ENCODE measurements around the gene TNFRSF8.
"Not testable (repeated sequence)": the region's sequence is repeated elsewhere in the genome, so short reads cannot be mapped to it uniquely, and the experiment has no call there.

Gene TNFRSF8

GRCh38 chr1:12087797-12088314, 24.8 kb downstream of the TNFRSF8 start:
- no peak for DNase-seq (ENCODE audit: low read depth in 2 of 2)

- no peak for DNase-seq (ENCODE audit: low read depth in 2 of 2)
These were observed 25.5 kb downstream of the TNFRSF8 start for GRCh38 chr1:12088607-12089006.

GRCh38 chr1:12090326-12090725, 27.2 kb downstream of the TNFRSF8 start:
- no peak for DNase-seq (ENCODE audit: low read depth in 2 of 2)

GRCh38 chr1:12091191-12091590, 28.1 kb downstream of the TNFRSF8 start:
- DNase-seq (ENCODE audit: low read depth in 2 of 2), result no peak

GRCh38 chr1:12094180-12094579, 31.1 kb downstream of the TNFRSF8 start:
- no peak for DNase-seq (ENCODE audit: low read depth in 2 of 2)

- no peak for DNase-seq (ENCODE audit: low read depth in 2 of 2)
These were observed 32.6 kb downstream of the TNFRSF8 start for GRCh38 chr1:12095452-12096263.

GRCh38 chr1:12096615-12097014, 33.5 kb downstream of the TNFRSF8 start:
- DNase-seq (ENCODE audit: low read depth in 2 of 2), result no peak

GRCh38 chr1:12097321-12097720, 34.2 kb downstream of the TNFRSF8 start:
- no peak for DNase-seq (ENCODE audit: low read depth in 2 of 2)

GRCh38 chr1:12098786-12099185, 35.7 kb downstream of the TNFRSF8 start:
- no peak for DNase-seq (ENCODE audit: low read depth in 2 of 2)

- no peak for DNase-seq (ENCODE audit: low read depth in 2 of 2)
These were observed 36.5 kb downstream of the TNFRSF8 start for GRCh38 chr1:12099610-12100009.

GRCh38 chr1:12100071-12100470, 37.0 kb downstream of the TNFRSF8 start:
- no peak for DNase-seq (ENCODE audit: low read depth in 2 of 2)

GRCh38 chr1:12101120-12101519, 38.0 kb downstream of the TNFRSF8 start:
- DNase-seq (ENCODE audit: low read depth in 2 of 2), result not testable (repeated sequence)

GRCh38 chr1:12102066-12102465, 39.0 kb downstream of the TNFRSF8 start:
- no peak for DNase-seq (ENCODE audit: low read depth in 2 of 2)

- DNase-seq (ENCODE audit: low read depth in 2 of 2), result no peak
These were observed 41.3 kb downstream of the TNFRSF8 start for GRCh38 chr1:12104417-12104816.

GRCh38 chr1:12106153-12106552, 43.0 kb downstream of the TNFRSF8 start:
- no peak for DNase-seq (ENCODE audit: low read depth in 2 of 2)

GRCh38 chr1:12106861-12107260, 43.8 kb downstream of the TNFRSF8 start:
- DNase-seq (ENCODE audit: low read depth in 2 of 2), result not testable (repeated sequence)

GRCh38 chr1:12107718-12108117, 44.6 kb downstream of the TNFRSF8 start:
- DNase-seq (ENCODE audit: low read depth in 2 of 2), result no peak

GRCh38 chr1:12109901-12110300, 46.8 kb downstream of the TNFRSF8 start:
- DNase-seq (ENCODE audit: low read depth in 2 of 2), result no peak

- no peak for DNase-seq (ENCODE audit: low read depth in 2 of 2)
These were observed 48.6 kb downstream of the TNFRSF8 start for GRCh38 chr1:12111741-12112140.

GRCh38 chr1:12112711-12113161, 49.6 kb downstream of the TNFRSF8 start:
- DNase-seq (ENCODE audit: low read depth in 2 of 2), result no peak

GRCh38 chr1:12113433-12114339, 50.6 kb downstream of the TNFRSF8 start:
- no peak for DNase-seq (ENCODE audit: low read depth in 2 of 2)

- DNase-seq (ENCODE audit: low read depth in 2 of 2), result no peak
These were observed 51.2 kb downstream of the TNFRSF8 start for GRCh38 chr1:12114340-12114683.

GRCh38 chr1:12114916-12115315, 51.8 kb downstream of the TNFRSF8 start:
- no peak for DNase-seq (ENCODE audit: low read depth in 2 of 2)
